Aorta (tissue), 5 donors: ENCODE measurements around the gene MRPL17. TPM values are rescaled to one million over a fixed set of nuclear protein-coding genes. Genes with fewer than 3 reads are reported as not detected.

Experiments
- ATAC-seq: fragments of 200-7000 bp; cut with Tn5 transposase; one replicate; pipeline ENCODE4 v1.9.1; 2022; ENCODE audit warnings: moderate library complexity; ENCODE audit not compliant: low FRiP score
- DNase-seq, 2 donors: peaks; one replicate each; pipeline ENCODE4 v3.0.0-alpha.2; 2020
- H3K27ac ChIP-seq, 2 donors: one replicate each; pipeline ENCODE4 v1.5.1; 2013; ENCODE audit warnings: low read length in 2 of 2, mild to moderate bottlenecking in 2 of 2, moderate library complexity in 2 of 2, control low read depth in 1 of 2, inconsistent platforms in 1 of 2, low read depth in 1 of 2
- H3K27me3 ChIP-seq, 2 donors: one replicate each; pipeline ENCODE4 v1.6.1; 2013; ENCODE audit warnings: control low read depth in 1 of 2, low read length in 1 of 2, mild to moderate bottlenecking in 1 of 2, moderate library complexity in 1 of 2; ENCODE audit not compliant: insufficient read depth in 2 of 2, control insufficient read depth in 1 of 2
- H3K36me3 ChIP-seq, 2 donors: one replicate each; pipeline ENCODE4 v1.6.1; 2013; ENCODE audit warnings: control low read depth in 1 of 2, low read length in 1 of 2, mild to moderate bottlenecking in 1 of 2; ENCODE audit not compliant: insufficient read depth in 2 of 2, control insufficient read depth in 1 of 2
- H3K4me1 ChIP-seq, 2 donors: one replicate each; pipeline ENCODE4 v1.6.1; 2013; ENCODE audit warnings: low read length in 2 of 2, control low read depth in 1 of 2, mild to moderate bottlenecking in 1 of 2, moderate library complexity in 1 of 2; ENCODE audit not compliant: insufficient read depth in 2 of 2, control insufficient read depth in 1 of 2
- H3K4me3 ChIP-seq, 2 donors: one replicate each; pipeline ENCODE4 v1.5.1; 2013; ENCODE audit warnings: low read length in 2 of 2, control low read depth in 1 of 2, mild to moderate bottlenecking in 1 of 2
- H3K9me3 ChIP-seq: one replicate; pipeline ENCODE4 v1.6.1; 2013; ENCODE audit warnings: mild to moderate bottlenecking, low read length; ENCODE audit not compliant: control insufficient read depth
- WGBS, 2 donors: extraction: QIAGEN DNeasy Blood & Tissue Kit; methylation state at CpG; one replicate each; pipeline ENCODE4 v1.1.7; 2013; 5-methylcytosine and 5-hydroxymethylcytosine counted together
- intact Hi-C, 2 donors: fragments of 100-400 bp; cut with DNase I; formaldehyde crosslinking; loops; one replicate each; pipeline versions ENCODE4 v1.14.2 to v1.15.0; 2022
- polyA plus RNA-seq, 2 donors: library from polyadenylated mRNA; stranded (reverse); fragments of 200-250 nt; gene quantifications; one replicate each; pipeline ENCODE4 v1.2.3, GENCODE V29; 2013
- total RNA-seq, 2 donors: library from RNA; stranded (reverse); fragmentation: NEBNext Ultra II Directional; extraction: Animal tissue kit (Norgen Biotek cat#: 25700); gene quantifications; one replicate each; pipeline ENCODE4 v1.2.1, GENCODE V29; 2021
- donor health status: healthy with polysubstance abuse.
- donor health status: Bipolar disorder and iron deficiency.
- donor health status: DM: no; HTN: no; CAD: no.
- donor health status: DM: no; HTN: no; CAD: no.
- donor health status: DM: yes; HTN: yes; CAD: no.

MRPL17 gene
- total and polyA plus RNA-seq, 4 donors, result 19.3 to 30.1 (median 25.1) TPM

GRCh38 chr11:6674219-6674597 lies 8.9 kb downstream of the MRPL17 start:
- H3K27me3 ChIP-seq, result no peaks in the 10 kb centered on the region
- H3K4me3 ChIP-seq, result no peak overlapping the region
- ATAC-seq (no peak), DNase-seq (no peak)
- H3K9me3 ChIP-seq, result no peaks in the 10 kb centered on the region
- no peak overlapping the region for H3K27ac ChIP-seq
- intact Hi-C loops, result no loop called here
- H3K36me3 ChIP-seq, result no peaks in the 10 kb centered on the region
- 93 to 95% methylated on average over 1 of the region's 1 CpG for WGBS, 2 donors
- no peaks in the 10 kb centered on the region for H3K4me1 ChIP-seq

- DNase-seq, result no peak
- no peaks in the 10 kb centered on the region for H3K27me3 ChIP-seq
- no peaks in the 10 kb centered on the region for H3K36me3 ChIP-seq
- no peak overlapping the region for H3K4me3 ChIP-seq
- H3K9me3 ChIP-seq, result no peaks in the 10 kb centered on the region
- no peak for ATAC-seq
- intact Hi-C loops, result no loop called here
- H3K4me1 ChIP-seq, result no peaks in the 10 kb centered on the region
- no peak overlapping the region for H3K27ac ChIP-seq
Measured at GRCh38 chr11:6673523-6674218, 9.5 kb downstream of the MRPL17 start.

- H3K4me3 ChIP-seq, result no peak overlapping the region
- no peaks in the 10 kb centered on the region for H3K36me3 ChIP-seq
- H3K9me3 ChIP-seq, result no peaks in the 10 kb centered on the region
- H3K4me1 ChIP-seq, result no peaks in the 10 kb centered on the region
- no peak overlapping the region for H3K27ac ChIP-seq
- DNase-seq (no peak), ATAC-seq (no peak)
- intact Hi-C loops, result no loop called here
- 83 to 88% methylated on average over 2 of the region's 2 CpGs for WGBS, 2 donors
- H3K27me3 ChIP-seq, result no peaks in the 10 kb centered on the region
Measured at GRCh38 chr11:6671991-6672390, 11.1 kb downstream of the MRPL17 start.

GRCh38 chr11:6670202-6670830 lies 12.8 kb downstream of the MRPL17 start:
- 83 to 86% methylated on average over 6 of the region's 6 CpGs for WGBS, 2 donors
- intact Hi-C loops, result no loop called here
- ATAC-seq (no peak), DNase-seq (no peak)
- H3K4me3 ChIP-seq, result no peak overlapping the region
- H3K36me3 ChIP-seq, result no peaks in the 10 kb centered on the region
- H3K27ac ChIP-seq, result no peak overlapping the region
- H3K4me1 ChIP-seq, result no peaks in the 10 kb centered on the region
- H3K9me3 ChIP-seq, result no peaks in the 10 kb centered on the region
- no peaks in the 10 kb centered on the region for H3K27me3 ChIP-seq

- DNase-seq (no peak), ATAC-seq (peak; percentile 56)
- peaks cover 0 to 2% of the 10 kb centered on the region in 2 donors for H3K4me1 ChIP-seq
- intact Hi-C loops, result loop anchor here in 1 of 2 donors (2.0 kb wide), 1 partner anchor 137 kb away; no protein-coding TSS in a partner anchor
- H3K27me3 ChIP-seq, result no peaks in the 10 kb centered on the region
- WGBS, 2 donors, result 71 to 76% methylated on average over 3 of the region's 3 CpGs
- H3K36me3 ChIP-seq, result no peaks in the 10 kb centered on the region
- H3K4me3 ChIP-seq, result no peak overlapping the region
- no peak overlapping the region for H3K27ac ChIP-seq
- no peaks in the 10 kb centered on the region for H3K9me3 ChIP-seq
Measured at GRCh38 chr11:6667733-6668374, 15.3 kb downstream of the MRPL17 start.

GRCh38 chr11:6666302-6667183 lies 16.6 kb downstream of the MRPL17 start:
- DNase-seq (no peak), ATAC-seq (no peak)
- Histone ChIP-seq H3K27me3 (no peaks in the 10 kb centered on the region), H3K4me1 (peaks cover 0 to 2% of the 10 kb centered on the region in 2 donors), H3K27ac (no peak overlapping the region), H3K4me3 (no peak overlapping the region), H3K9me3 (no peaks in the 10 kb centered on the region), H3K36me3 (no peaks in the 10 kb centered on the region)
- WGBS, 2 donors, result 94 to 97% methylated on average over 4 of the region's 4 CpGs
- intact Hi-C loops, result no loop called here

- no peak for DNase-seq
- no peaks in the 10 kb centered on the region for H3K9me3 ChIP-seq
- intact Hi-C loops, result no loop called here
- no peaks in the 10 kb centered on the region for H3K36me3 ChIP-seq
- H3K27me3 ChIP-seq, result no peaks in the 10 kb centered on the region
- peaks cover 0 to 2% of the 10 kb centered on the region in 2 donors for H3K4me1 ChIP-seq
- no peak overlapping the region for H3K4me3 ChIP-seq
- no peak overlapping the region for H3K27ac ChIP-seq
- WGBS, 2 donors, result 0 to 5% methylated on average over 1 of the region's 1 CpG
- no peak for ATAC-seq
Measured at GRCh38 chr11:6664551-6664950, 18.6 kb downstream of the MRPL17 start.

- H3K4me3 ChIP-seq, result no peak overlapping the region
- DNase-seq (no peak), ATAC-seq (no peak)
- H3K4me1 ChIP-seq, result peaks cover 0 to 2% of the 10 kb centered on the region in 2 donors
- 65 to 86% methylated on average over 2 to 3 of the region's 3 CpGs for WGBS, 2 donors
- no peaks in the 10 kb centered on the region for H3K9me3 ChIP-seq
- H3K27ac ChIP-seq, result no peak overlapping the region
- no peaks in the 10 kb centered on the region for H3K36me3 ChIP-seq
- no peaks in the 10 kb centered on the region for H3K27me3 ChIP-seq
- intact Hi-C loops, result no loop called here
Measured at GRCh38 chr11:6663794-6664469, 19.2 kb downstream of the MRPL17 start.
